GM23248 (cell line): Measurements from ENCODE around the gene SMC3. TPM values are rescaled to one million over a fixed set of nuclear protein-coding genes. Genes with fewer than 3 reads are reported as not detected.

Experiments used
- DNase-seq: peaks from one replicate; pipeline ENCODE4 v3.0.0-alpha.2; 2015
- H2AFZ ChIP-seq: fragments of 200-600 bp; sonication (generic); 2 replicates; pipeline ENCODE4 v1.6.1; 2016; ENCODE audit warnings: antibody characterized with exemption
- H3F3A ChIP-seq: fragments of 200-600 bp; sonication (generic); 2 replicates; pipeline ENCODE4 v1.6.1; 2016; ENCODE audit warnings: mild to moderate bottlenecking, antibody characterized with exemption, mixed run types; ENCODE audit not compliant: insufficient read depth
- H3K27ac ChIP-seq: fragments of 200-600 bp; sonication (generic); 2 replicates; pipeline ENCODE4 v1.5.1; 2016; ENCODE audit warnings: mild to moderate bottlenecking
- H3K27me3 ChIP-seq: fragments of 200-600 bp; sonication (generic); replicated peaks from 2 replicates; pipeline ENCODE4 v1.6.1; 2016; ENCODE audit warnings: mild to moderate bottlenecking; ENCODE audit not compliant: insufficient read depth
- H3K36me3 ChIP-seq: fragments of 200-600 bp; sonication (generic); 2 replicates; pipeline ENCODE4 v1.6.1; 2016; ENCODE audit warnings: low read depth, mild to moderate bottlenecking
- H3K4me1 ChIP-seq: fragments of 200-600 bp; sonication (generic); 2 replicates; pipeline ENCODE4 v1.6.1; 2016; ENCODE audit warnings: mild to moderate bottlenecking; ENCODE audit not compliant: insufficient read depth
- H3K4me2 ChIP-seq: fragments of 200-600 bp; sonication (generic); one replicate; pipeline ENCODE4 v1.6.1; 2016; ENCODE audit warnings: mild to moderate bottlenecking; ENCODE audit not compliant: unreplicated experiment
- H3K4me3 ChIP-seq: fragments of 200-600 bp; sonication (generic); 2 replicates; pipeline ENCODE4 v1.5.1; 2016; ENCODE audit warnings: mild to moderate bottlenecking
- H3K79me2 ChIP-seq: fragments of 200-600 bp; sonication (generic); 2 replicates; pipeline ENCODE4 v1.6.1; 2016; ENCODE audit warnings: mild to moderate bottlenecking; ENCODE audit not compliant: insufficient read depth
- H3K9ac ChIP-seq: fragments of 200-600 bp; sonication (generic); 2 replicates; pipeline ENCODE4 v1.6.1; 2016; ENCODE audit warnings: mild to moderate bottlenecking
- H3K9me2 ChIP-seq: fragments of 200-600 bp; sonication (generic); 2 replicates; pipeline ENCODE4 v1.6.1; 2016; ENCODE audit warnings: mixed run types, mild to moderate bottlenecking, moderate library complexity; ENCODE audit not compliant: insufficient read depth
- H3K9me3 ChIP-seq: fragments of 200-600 bp; sonication (generic); one replicate; pipeline ENCODE4 v1.6.1; 2017; ENCODE audit warnings: low read depth
- H4K20me1 ChIP-seq: fragments of 200-600 bp; sonication (generic); 2 replicates; pipeline ENCODE4 v1.6.0; 2016; ENCODE audit not compliant: insufficient read depth
- EZH2 ChIP-seq: fragments of 200-600 bp; sonication (generic); IDR thresholded peaks from 2 replicates; pipeline ENCODE4 v1.6.1; 2018; ENCODE audit warnings: antibody characterized with exemption, mild to moderate bottlenecking; ENCODE audit not compliant: insufficient read depth, poor library complexity, severe bottlenecking
- EZH2phosphoT487 ChIP-seq: fragments of 200-600 bp; sonication (generic); IDR thresholded peaks from 2 replicates; pipeline ENCODE4 v1.6.1; 2018; ENCODE audit warnings: antibody characterized with exemption, moderate library complexity, mild to moderate bottlenecking, low read depth; ENCODE audit not compliant: insufficient read depth
- WGBS, 2 experiments: methylation state at CpG; one replicate each; pipeline ENCODE4 v1.1.6; 2015 to 2017; ENCODE audit warnings: low lambda C conversion rate in 2 of 2, low coverage in 1 of 2; ENCODE audit errors: missing lambda C conversion rate in 2 of 2; 5-methylcytosine and 5-hydroxymethylcytosine counted together
- in situ Hi-C: fragments of 300-500 bp; cut with MboI; formaldehyde crosslinking; loops from 2 replicates; pipeline ENCODE4 v1.15.0; 2020
- polyA plus RNA-seq: library from polyadenylated mRNA; unstranded; fragments of >200 nt; fragmentation: Nextera tagmentation; extraction: Ambion mirVana; gene quantifications from 2 replicates; pipeline ENCODE4 v1.2.1, GENCODE V29; 2016
- total RNA-seq: library from RNA; depleted of rRNA; stranded (reverse); fragments of >200 nt; shearing (Covaris generic); gene quantifications from 2 replicates; pipeline ENCODE4 v1.2.3, GENCODE V29; 2014

The SMC3 gene
- total and polyA plus RNA-seq, 2 experiments from 2014 or later, result 17.8 to 60.5 TPM

GRCh38 chr10:110634527-110635209, 67.2 kb downstream of the SMC3 start:
- DNase-seq, result no peak
- 0 out of 2 replicates have a peak, but pooled peaks cover under 1% of the 10 kb centered on the region for H3F3A ChIP-seq
- no peak overlapping the region for H3K4me2 ChIP-seq
- TF ChIP-seq EZH2phosphoT487 (no peak), EZH2 (no peak)
- H3K4me3 ChIP-seq, result no peak overlapping the region
- H3K9me2 ChIP-seq, result no peaks in the 10 kb centered on the region
- H3K36me3 ChIP-seq, result no peaks in the 10 kb centered on the region
- no peak overlapping the region for H3K9ac ChIP-seq
- H4K20me1 ChIP-seq, result no peaks in the 10 kb centered on the region
- H3K27ac ChIP-seq, result no peak overlapping the region
- H3K27me3 ChIP-seq, result no peaks in the 10 kb centered on the region; the same call in 1 of the 2 replicates
- H2AFZ ChIP-seq, result no peak overlapping the region
- in situ Hi-C loops, result no loop called here
- peaks cover under 1% of the 10 kb centered on the region; the same call in 1 of the 2 replicates for H3K4me1 ChIP-seq
- H3K9me3 ChIP-seq, result no peaks in the 10 kb centered on the region
- WGBS, 2 experiments, result 19 to 21% methylated on average over 9 of the region's 9 CpGs
- no peaks in the 10 kb centered on the region for H3K79me2 ChIP-seq

DNA sequence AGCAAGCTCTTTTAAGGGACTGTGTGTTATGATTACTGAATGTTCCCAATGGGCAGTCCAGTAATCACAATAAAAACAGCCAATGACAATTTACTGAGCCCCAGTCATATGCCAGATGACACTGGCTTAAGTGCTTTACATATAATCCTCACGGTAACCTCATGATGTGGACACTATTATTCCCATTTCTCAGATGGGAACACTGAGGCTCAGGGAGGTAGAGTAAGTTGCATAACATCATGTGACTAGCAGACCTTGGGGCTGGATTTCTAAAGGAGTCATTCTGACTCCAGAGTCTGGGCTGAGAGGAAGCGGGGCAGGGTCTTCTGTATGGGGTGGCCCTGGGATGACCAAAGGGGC, 69.1 kb downstream of the SMC3 start:
- no peak overlapping the region for H3K9ac ChIP-seq

DNA sequence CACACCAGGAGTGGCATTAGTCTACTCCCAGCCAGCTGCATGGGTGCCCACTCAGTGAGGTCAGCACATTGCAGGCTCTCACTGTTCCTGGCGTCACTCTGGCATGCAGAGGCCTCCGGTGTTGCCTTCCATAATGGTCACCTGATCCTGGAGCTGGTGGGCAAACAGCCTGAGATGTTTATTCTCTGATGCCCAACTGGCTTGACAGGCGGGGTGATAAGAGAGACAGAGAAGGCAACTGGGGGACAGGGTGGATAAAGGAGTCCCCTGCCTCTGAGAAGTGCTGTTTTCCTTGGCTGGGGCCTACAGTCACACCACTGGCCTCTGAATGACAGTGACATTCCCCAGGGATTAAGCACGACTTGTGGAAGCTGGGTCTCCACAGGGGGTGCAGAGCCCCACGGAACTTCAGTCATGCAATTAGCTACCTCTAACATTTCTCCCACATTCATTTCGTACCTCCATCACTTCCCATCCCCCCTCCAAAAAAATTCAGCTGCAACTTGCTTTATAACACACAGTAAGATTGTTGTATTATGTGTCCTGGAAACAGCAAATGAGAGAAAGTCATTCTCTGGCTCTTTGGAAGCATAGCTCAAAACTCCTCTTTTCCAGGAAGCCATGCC, 69.5 kb downstream of the SMC3 start:
- Histone ChIP-seq H3F3A (no peaks in the 10 kb centered on the region), H2AFZ (no peak overlapping the region), H3K4me1 (no peaks in the 10 kb centered on the region), H4K20me1 (no peaks in the 10 kb centered on the region), H3K4me3 (no peak overlapping the region), H3K9me3 (no peaks in the 10 kb centered on the region), H3K4me2 (no peak overlapping the region), H3K36me3 (no peaks in the 10 kb centered on the region), H3K27ac (no peak overlapping the region), H3K9ac (no peak overlapping the region), H3K9me2 (no peaks in the 10 kb centered on the region), H3K79me2 (no peaks in the 10 kb centered on the region), H3K27me3 (peaks cover 18% of the 10 kb centered on the region)
- TF ChIP-seq EZH2phosphoT487 (no peak), EZH2 (no peak)
- in situ Hi-C loops, result no loop called here
- WGBS, 2 experiments, result 50 to 57% methylated on average over 6 of the region's 6 CpGs
- DNase-seq, result no peak

More for the DNA sequence above, 69.1 kb downstream of the SMC3 start:
- Histone ChIP-seq H2AFZ (no peak overlapping the region), H3K9me3 (no peaks in the 10 kb centered on the region), H3K4me2 (no peak overlapping the region), H4K20me1 (no peaks in the 10 kb centered on the region), H3K4me1 (no peaks in the 10 kb centered on the region), H3K79me2 (no peaks in the 10 kb centered on the region), H3K36me3 (no peaks in the 10 kb centered on the region), H3F3A (no peaks in the 10 kb centered on the region), H3K4me3 (no peak overlapping the region), H3K27me3 (peaks cover 13% of the 10 kb centered on the region), H3K9me2 (no peaks in the 10 kb centered on the region), H3K27ac (no peak overlapping the region)
- in situ Hi-C loops, result no loop called here
- TF ChIP-seq EZH2 (no peak), EZH2phosphoT487 (no peak)
- WGBS, 2 experiments, result 93 to 100% methylated on average over 2 of the region's 2 CpGs
- no peak for DNase-seq

DNA sequence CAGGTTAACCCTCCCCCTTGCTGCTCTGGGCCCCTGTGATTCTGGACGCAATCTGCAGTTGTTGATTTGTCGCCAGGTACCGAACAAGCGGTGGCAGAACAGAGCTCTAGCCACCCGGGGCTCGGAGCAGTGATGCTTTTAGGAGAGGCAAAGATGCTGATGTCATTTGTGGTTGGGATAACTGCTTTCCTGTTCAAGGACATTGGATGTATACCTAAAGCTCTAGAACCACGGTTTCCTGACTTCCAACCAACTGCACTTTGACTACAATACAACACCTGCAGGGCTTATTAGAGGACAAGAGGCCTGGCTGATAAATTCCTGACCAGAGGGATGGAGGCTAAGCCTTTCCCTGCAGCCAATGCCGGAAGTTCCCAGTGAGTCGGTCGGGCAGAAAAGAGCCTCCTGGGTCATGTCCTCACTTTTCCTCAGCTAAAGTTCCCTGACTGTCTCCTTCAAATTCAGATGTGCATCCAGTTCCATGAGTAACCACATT, 70.1 kb downstream of the SMC3 start:
- no peak for TF ChIP-seq EZH2
- no peak for TF ChIP-seq EZH2phosphoT487
- Histone ChIP-seq H3K4me3 (no peak overlapping the region), H3F3A (no peaks in the 10 kb centered on the region), H3K79me2 (no peaks in the 10 kb centered on the region), H4K20me1 (no peaks in the 10 kb centered on the region), H3K27ac (no peak overlapping the region), H2AFZ (no peak overlapping the region), H3K27me3 (peaks cover 23% of the 10 kb centered on the region), H3K9ac (no peak overlapping the region), H3K4me2 (no peak overlapping the region), H3K9me3 (no peaks in the 10 kb centered on the region), H3K4me1 (no peaks in the 10 kb centered on the region), H3K36me3 (no peaks in the 10 kb centered on the region), H3K9me2 (no peaks in the 10 kb centered on the region)
- no peak for DNase-seq
- in situ Hi-C loops, result no loop called here
- 54 to 58% methylated on average over 10 of the region's 10 CpGs for WGBS, 2 experiments
